GM18519 (cell line): ENCODE data around the gene CEACAM19.
"Not testable (repeated sequence)": the region's sequence is repeated elsewhere in the genome, so short reads cannot be mapped to it uniquely, and the experiment has no call there.

Source experiments
- ATAC-seq: cut with Tn5 transposase; IDR thresholded peaks from one replicate; pipeline ENCODE4 v1.9.1; 2021; ENCODE audit warnings: mild to moderate bottlenecking, moderate library complexity; ENCODE audit not compliant: unreplicated experiment, low FRiP score

CEACAM19 gene

DNA sequence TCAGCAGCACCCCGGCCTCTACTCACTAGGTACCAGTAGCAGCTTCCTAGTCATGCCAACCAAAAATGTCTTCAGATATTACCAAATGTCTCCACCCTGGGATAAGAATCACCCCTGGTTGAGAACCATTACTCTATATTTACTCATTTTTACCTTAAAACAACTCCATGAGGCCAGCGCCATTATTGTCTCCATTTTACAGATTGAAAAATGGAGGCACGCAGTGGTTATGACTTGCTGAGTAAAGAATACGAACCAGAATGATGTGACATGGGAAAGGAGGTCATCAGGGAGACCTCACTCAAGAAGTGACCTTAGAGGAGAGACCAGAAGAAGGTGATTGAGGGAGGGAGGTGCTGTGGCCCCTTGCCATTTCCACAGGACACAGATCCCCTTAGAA, 2.2 kb downstream of the CEACAM19 start:
- no peak for ATAC-seq

DNA sequence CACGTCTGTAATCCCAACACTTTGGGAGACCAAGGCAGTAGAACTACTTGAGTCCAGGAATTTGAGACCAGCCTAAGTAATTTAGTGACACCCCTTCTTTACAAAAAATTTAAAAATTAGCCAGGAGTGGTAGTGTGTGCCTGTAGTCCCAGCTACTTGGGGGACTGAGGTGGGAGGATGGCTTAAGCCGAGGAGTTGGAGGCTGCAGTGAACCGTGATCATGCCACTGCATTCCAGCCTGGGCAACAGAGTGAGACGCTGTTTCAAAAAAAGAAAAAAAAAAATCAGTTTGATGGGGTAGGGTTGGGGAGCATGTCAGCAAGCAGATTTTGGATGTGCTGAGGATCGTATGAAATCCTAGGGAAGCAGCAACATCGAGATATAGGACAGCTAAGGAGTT, 4.2 kb downstream of the CEACAM19 start:
- ATAC-seq, result no peak

DNA sequence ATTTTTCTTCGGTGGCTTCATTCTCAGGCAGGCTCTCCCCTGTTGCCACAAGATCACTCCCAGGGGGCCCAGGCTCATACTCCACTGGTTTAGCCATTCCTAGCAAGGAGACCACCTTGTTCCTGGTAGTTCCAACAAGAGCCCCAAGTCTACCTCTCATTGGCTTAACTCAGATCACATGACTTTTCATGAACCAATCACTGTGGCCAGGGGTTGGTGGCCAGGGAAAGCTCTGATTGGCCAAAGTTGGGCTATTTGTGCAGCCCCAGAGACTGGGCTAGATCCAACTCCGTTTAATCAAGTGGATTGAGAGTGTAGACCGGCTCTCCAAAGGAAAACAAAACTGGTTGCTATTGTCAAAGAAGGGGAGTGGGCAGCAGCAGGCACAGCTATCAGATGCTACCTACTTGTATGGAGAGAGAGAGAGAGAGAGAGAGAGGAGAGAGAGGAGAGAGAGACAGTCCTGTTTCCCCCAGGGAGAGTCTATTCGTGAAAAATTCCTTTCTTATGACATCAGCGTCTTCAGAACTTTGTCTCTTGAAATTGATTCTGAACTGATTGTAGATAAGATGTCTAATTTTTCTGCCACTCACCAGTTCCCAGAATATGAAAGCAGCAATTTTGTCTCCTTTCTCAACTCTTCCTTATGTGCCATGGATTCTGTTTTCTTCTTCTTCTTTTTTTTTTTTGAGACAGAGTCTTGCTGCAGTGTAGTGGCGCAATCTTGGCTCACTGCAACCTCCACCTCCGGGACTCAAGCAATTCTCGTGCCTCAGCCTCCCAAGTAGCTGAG, 5.9 kb downstream of the CEACAM19 start:
- no peak for ATAC-seq

DNA sequence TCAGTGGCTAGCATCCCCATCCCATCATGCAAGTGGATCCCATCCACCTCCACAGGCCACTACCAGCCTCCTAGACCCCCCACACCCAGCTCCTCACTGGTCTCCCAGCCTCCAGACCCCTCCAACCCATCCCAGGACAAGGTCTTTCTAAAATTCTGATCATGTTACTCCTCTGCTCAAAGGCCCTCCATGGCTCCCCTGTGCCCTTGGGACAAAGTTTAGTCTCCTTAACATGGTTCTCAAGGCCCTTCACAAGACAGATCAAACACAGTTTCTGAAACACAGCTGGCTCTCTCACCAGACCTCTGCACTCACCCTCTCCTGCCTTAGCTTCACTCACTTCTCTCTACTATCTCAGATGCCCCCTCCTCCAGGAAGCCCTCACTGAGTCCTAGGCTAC, 9.3 kb downstream of the CEACAM19 start:
- ATAC-seq, result no peak

DNA sequence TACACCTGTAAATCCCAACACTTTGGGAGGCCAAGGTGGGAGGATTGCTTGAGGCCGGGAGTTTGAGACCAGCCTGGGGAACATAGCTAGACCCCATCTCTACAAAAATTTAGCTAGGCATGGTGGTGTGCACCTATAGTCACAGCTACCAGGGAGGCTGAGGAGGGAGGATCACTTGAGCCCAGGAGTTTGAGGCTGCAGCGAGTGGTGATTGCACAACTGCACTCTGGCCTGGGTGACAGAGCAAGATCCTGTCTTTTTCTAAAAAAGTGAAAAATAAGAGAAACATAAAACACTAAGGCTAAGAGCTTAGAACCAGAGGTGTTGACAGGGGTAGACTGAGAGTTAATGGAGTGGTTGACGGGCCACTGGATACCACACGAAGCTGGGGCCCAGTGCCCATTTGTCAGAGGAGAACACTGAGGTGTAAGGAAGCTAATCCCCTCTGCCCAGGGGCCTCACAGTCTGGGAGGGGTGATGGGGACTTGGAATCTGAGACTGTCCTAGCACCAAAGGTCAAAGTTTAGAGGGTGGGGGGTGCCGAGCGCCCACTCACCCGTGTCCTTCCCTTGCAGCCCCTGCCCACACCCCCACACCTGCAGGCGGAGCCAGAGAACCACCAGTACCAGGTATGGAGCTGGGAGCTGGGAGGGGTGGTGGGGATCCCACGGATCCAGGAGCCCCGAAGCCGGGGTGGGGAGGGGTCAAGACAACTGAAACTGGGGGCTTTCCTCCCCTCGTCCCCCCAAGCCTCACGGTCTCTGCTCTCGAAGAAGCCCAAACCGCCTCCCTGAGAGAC, 10.9 kb downstream of the CEACAM19 start:
- no peak for ATAC-seq

GRCh38 chr19:44682807-44683206, 11.5 kb downstream of the CEACAM19 start:
- ATAC-seq, result no peak

- no peak for ATAC-seq
Observed at GRCh38 chr19:44683434-44684210, 12.3 kb downstream of the CEACAM19 start.

- ATAC-seq, result not testable (repeated sequence)
Observed at GRCh38 chr19:44684396-44684795, 13.1 kb downstream of the CEACAM19 start.

- ATAC-seq, result no peak
Observed at GRCh38 chr19:44684892-44685863, 13.9 kb downstream of the CEACAM19 start.

DNA sequence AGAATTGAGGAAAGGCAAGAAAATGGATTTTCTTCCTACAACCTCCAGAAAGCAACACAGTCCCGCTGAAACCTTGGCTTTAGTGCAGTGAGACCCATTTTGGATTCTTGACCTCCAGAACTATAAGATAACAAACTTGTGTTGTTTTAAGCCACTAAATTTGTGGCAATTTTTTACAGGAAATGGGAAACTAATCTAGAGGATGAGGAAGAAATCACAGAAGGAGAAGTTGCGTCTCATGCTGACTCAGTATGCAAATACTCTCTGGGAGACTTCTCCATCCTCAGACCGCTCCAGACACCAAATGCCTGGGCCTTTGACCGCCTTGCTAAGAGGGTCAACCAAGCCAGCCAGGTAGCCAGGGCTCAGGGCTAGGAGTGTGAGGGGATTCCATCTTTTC, 14.6 kb downstream of the CEACAM19 start:
- no peak for ATAC-seq

GRCh38 chr19:44686896-44687295, 15.6 kb downstream of the CEACAM19 start:
- no peak for ATAC-seq

DNA sequence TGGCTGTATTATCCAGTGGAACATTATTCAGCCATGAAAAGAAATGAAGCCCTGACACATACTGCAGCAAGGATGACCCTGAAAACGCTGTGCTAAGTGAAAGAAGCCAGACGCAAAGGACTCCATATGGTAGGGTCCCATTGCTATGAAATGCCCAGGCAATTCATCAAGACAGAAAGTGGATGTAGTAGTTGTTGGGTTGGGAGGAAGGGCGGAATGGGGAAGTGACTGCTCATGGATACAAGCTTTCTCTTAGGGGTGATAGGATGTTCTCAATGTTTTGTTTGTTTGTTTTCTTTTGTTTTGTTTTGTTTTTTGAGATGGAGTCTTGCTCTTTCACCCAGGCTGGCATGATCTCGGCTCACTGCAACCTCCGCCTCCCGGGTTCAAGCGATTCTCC, 16.6 kb downstream of the CEACAM19 start:
- no peak for ATAC-seq

GRCh38 chr19:44689290-44690130, 18.2 kb downstream of the CEACAM19 start:
- no peak for ATAC-seq

DNA sequence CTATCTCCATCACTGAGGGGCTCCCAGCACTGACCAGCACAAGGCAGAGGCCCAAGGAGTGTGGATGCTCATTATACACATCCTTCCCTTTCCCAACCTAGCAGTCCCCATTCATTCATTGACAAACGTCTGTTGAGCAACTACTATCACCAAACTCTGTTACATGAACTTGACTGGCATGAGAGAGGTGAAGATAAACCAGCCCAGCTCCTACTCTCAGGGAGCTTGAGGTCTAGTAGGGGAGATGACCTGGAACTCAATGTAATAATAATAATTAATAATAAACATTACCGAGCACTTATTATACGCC, 18.8 kb downstream of the CEACAM19 start:
- no peak for ATAC-seq

GRCh38 chr19:44692379-44692721, 21.1 kb downstream of the CEACAM19 start:
- no peak for ATAC-seq

DNA sequence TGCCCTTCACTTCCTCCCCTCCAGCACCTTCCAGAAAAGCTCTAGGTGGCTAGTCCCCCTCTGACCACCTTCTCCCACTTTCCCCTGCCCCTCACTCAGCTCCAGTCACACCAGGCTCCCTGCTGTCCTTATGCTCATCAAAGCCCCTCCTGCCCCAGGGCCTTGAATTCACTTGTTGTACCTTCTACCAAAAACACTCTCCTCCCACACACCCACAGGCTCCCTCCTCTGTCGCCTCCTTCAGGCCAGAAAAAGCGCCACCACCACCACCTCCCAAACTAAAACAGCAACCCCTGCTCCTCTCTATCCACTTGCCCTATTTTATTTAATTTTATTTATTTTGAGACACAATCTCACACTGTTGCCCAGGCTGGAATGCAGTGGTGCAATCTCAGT, 22.9 kb downstream of the CEACAM19 start:
- ATAC-seq, result no peak

GRCh38 chr19:44696939-44697669, 25.8 kb downstream of the CEACAM19 start:
- ATAC-seq, result no peak

DNA sequence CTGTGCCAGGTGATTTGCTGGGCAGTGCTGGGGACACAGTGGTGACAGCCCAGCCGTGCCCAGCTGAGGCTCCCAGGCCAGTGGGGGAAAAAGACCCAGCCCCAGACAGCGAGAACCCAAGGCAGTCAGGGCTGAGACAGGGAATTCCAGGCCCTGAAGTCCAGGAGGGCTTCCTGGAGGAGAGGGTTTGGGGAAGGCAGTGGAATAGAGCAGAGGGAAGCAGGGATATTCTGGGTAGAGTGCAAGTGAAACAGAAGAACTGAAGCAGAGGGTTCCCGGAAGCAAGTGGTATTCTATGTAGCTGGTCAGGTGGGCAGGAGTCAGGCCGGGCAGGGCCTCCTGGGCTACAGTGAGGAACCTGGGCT, 26.4 kb downstream of the CEACAM19 start:
- ATAC-seq, result no peak
